ENCODE measurements around the gene NOSIP. TPM values are rescaled to one million over a fixed set of nuclear protein-coding genes. Genes with fewer than 3 reads are reported as not detected.

Gene NOSIP
- total RNA-seq, 1 experiment from 2014 or later, result 68.5 TPM

- no peaks in the 10 kb centered on the region for H3K27me3 ChIP-seq (ENCODE audit: low read length)
- no peak overlapping the region for H2AFZ ChIP-seq (ENCODE audit: low read length)
- peaks cover 29% of the 10 kb centered on the region for H4K20me1 ChIP-seq (ENCODE audit: insufficient read depth, low read depth, low read length)
- H3K4me3 ChIP-seq (ENCODE audit: low read length), result peak overlapping the region; percentile 95
- H3K4me1 ChIP-seq (ENCODE audit: low read length), result peaks cover 23% of the 10 kb centered on the region
- H3K9me3 ChIP-seq (ENCODE audit: low read length), result no peaks in the 10 kb centered on the region
- H3K36me3 ChIP-seq (ENCODE audit: insufficient read depth, low read length), result peaks cover 16% of the 10 kb centered on the region; the same call in 1 of the 2 replicates
- no peaks in the 10 kb centered on the region for H3K9me2 ChIP-seq (replicated peaks; ENCODE audit: insufficient read depth, low read length)
- peak; percentile 86 for DNase-seq
- H3K4me2 ChIP-seq (ENCODE audit: low read depth, low read length, poor library complexity, severe bottlenecking), result peak overlapping the region; percentile 86
- peak overlapping the region; percentile 92 for H3K27ac ChIP-seq (ENCODE audit: low read length)
- H3K9ac ChIP-seq (ENCODE audit: low read length), result peak overlapping the region; percentile 94
- H3K79me2 ChIP-seq (ENCODE audit: low read length), result peaks cover 47% of the 10 kb centered on the region
These were observed 12.3 kb upstream of the NOSIP start for GRCh38 chr19:49592486-49593232.

- peak overlapping the region; percentile 86 for H3K4me2 ChIP-seq (ENCODE audit: low read depth, low read length, poor library complexity, severe bottlenecking)
- H3K9me3 ChIP-seq (ENCODE audit: low read length), result no peaks in the 10 kb centered on the region
- H3K4me3 ChIP-seq (ENCODE audit: low read length), result peak overlapping the region; percentile 95
- H4K20me1 ChIP-seq (ENCODE audit: insufficient read depth, low read depth, low read length), result peaks cover 29% of the 10 kb centered on the region
- peak overlapping the region; percentile 92 for H3K27ac ChIP-seq (ENCODE audit: low read length)
- H2AFZ ChIP-seq (ENCODE audit: low read length), result 0 out of 2 replicates have a peak overlapping the region, but pooled peaks have one; percentile 12
- peaks cover 23% of the 10 kb centered on the region for H3K4me1 ChIP-seq (ENCODE audit: low read length)
- H3K79me2 ChIP-seq (ENCODE audit: low read length), result peaks cover 41% of the 10 kb centered on the region
- H3K9me2 ChIP-seq (replicated peaks; ENCODE audit: insufficient read depth, low read length), result no peaks in the 10 kb centered on the region
- peak overlapping the region; percentile 94 for H3K9ac ChIP-seq (ENCODE audit: low read length)
- peaks cover 14% of the 10 kb centered on the region; the same call in 1 of the 2 replicates for H3K36me3 ChIP-seq (ENCODE audit: insufficient read depth, low read length)
- no peaks in the 10 kb centered on the region for H3K27me3 ChIP-seq (ENCODE audit: low read length)
- peak; percentile 86 for DNase-seq
These were observed 11.6 kb upstream of the NOSIP start for GRCh38 chr19:49591731-49592485.

- peaks cover 36% of the 10 kb centered on the region for H3K79me2 ChIP-seq (ENCODE audit: low read length)
- peaks cover 14% of the 10 kb centered on the region; the same call in 1 of the 2 replicates for H3K36me3 ChIP-seq (ENCODE audit: insufficient read depth, low read length)
- 0 out of 2 replicates have a peak within 1 kb of the TSS, but pooled peaks have one; percentile 12 for H2AFZ ChIP-seq (ENCODE audit: low read length)
- H3K27me3 ChIP-seq (ENCODE audit: low read length), result no peaks in the 10 kb centered on the region
- DNase-seq, result peak; percentile 97
- peaks cover 25% of the 10 kb centered on the region for H4K20me1 ChIP-seq (ENCODE audit: insufficient read depth, low read depth, low read length)
- H3K4me1 ChIP-seq (ENCODE audit: low read length), result peaks cover 23% of the 10 kb centered on the region
- H3K4me2 ChIP-seq (ENCODE audit: low read depth, low read length, poor library complexity, severe bottlenecking), result peak within 1 kb of the TSS; percentile 86
- H3K9me3 ChIP-seq (ENCODE audit: low read length), result no peaks in the 10 kb centered on the region
- H3K4me3 ChIP-seq (ENCODE audit: low read length), result peak within 1 kb of the TSS; percentile 95
- peak within 1 kb of the TSS; percentile 94 for H3K9ac ChIP-seq (ENCODE audit: low read length)
- peak within 1 kb of the TSS; percentile 92 for H3K27ac ChIP-seq (ENCODE audit: low read length)
- H3K9me2 ChIP-seq (replicated peaks; ENCODE audit: insufficient read depth, low read length), result no peaks in the 10 kb centered on the region
These were observed 10.8 kb upstream of the NOSIP start, which contains the start of gene PRR12 for GRCh38 chr19:49590971-49591730. Gene PRR12 (plus strand): TSS chr19:49591182. CDS start chr19:49591655, 473 bp downstream.

- H3K36me3 ChIP-seq (ENCODE audit: insufficient read depth, low read length), result peaks cover 14% of the 10 kb centered on the region; the same call in 1 of the 2 replicates
- H3K27ac ChIP-seq (ENCODE audit: low read length), result peak overlapping the region; percentile 92
- no peaks in the 10 kb centered on the region for H3K9me3 ChIP-seq (ENCODE audit: low read length)
- H3K4me3 ChIP-seq (ENCODE audit: low read length), result peak overlapping the region; percentile 79
- peak overlapping the region; percentile 94 for H3K9ac ChIP-seq (ENCODE audit: low read length)
- H2AFZ ChIP-seq (ENCODE audit: low read length), result no peak overlapping the region
- no peaks in the 10 kb centered on the region for H3K9me2 ChIP-seq (replicated peaks; ENCODE audit: insufficient read depth, low read length)
- no peaks in the 10 kb centered on the region for H3K27me3 ChIP-seq (ENCODE audit: low read length)
- peak overlapping the region; percentile 86 for H3K4me2 ChIP-seq (ENCODE audit: low read depth, low read length, poor library complexity, severe bottlenecking)
- peaks cover 22% of the 10 kb centered on the region for H4K20me1 ChIP-seq (ENCODE audit: insufficient read depth, low read depth, low read length)
- H3K4me1 ChIP-seq (ENCODE audit: low read length), result peaks cover 23% of the 10 kb centered on the region
- peaks cover 28% of the 10 kb centered on the region for H3K79me2 ChIP-seq (ENCODE audit: low read length)
- DNase-seq, result peak; percentile 100
These were observed 10.0 kb upstream of the NOSIP start for GRCh38 chr19:49590071-49590970.

GRCh38 chr19:49589502-49589905 is 9.1 kb upstream of the NOSIP start:
- Histone ChIP-seq H3K27ac (ENCODE audit: low read length) (no peak overlapping the region), H3K4me2 (ENCODE audit: low read depth, low read length, poor library complexity, severe bottlenecking) (no peak overlapping the region)

GRCh38 chr19:49588365-49589122 is 8.2 kb upstream of the NOSIP start:
- Histone ChIP-seq H3K9ac (ENCODE audit: low read length) (no peak overlapping the region), H3K9me2 (replicated peaks; ENCODE audit: insufficient read depth, low read length) (no peaks in the 10 kb centered on the region), H3K4me1 (ENCODE audit: low read length) (peaks cover 17% of the 10 kb centered on the region), H3K27ac (ENCODE audit: low read length) (no peak overlapping the region), H3K79me2 (ENCODE audit: low read length) (peaks cover 13% of the 10 kb centered on the region), H3K27me3 (ENCODE audit: low read length) (no peaks in the 10 kb centered on the region), H3K9me3 (ENCODE audit: low read length) (no peaks in the 10 kb centered on the region), H4K20me1 (ENCODE audit: insufficient read depth, low read depth, low read length) (peaks cover 8% of the 10 kb centered on the region), H3K4me2 (ENCODE audit: low read depth, low read length, poor library complexity, severe bottlenecking) (no peak overlapping the region), H3K36me3 (ENCODE audit: insufficient read depth, low read length) (peaks cover under 1% of the 10 kb centered on the region; the same call in 1 of the 2 replicates), H3K4me3 (ENCODE audit: low read length) (no peak overlapping the region), H2AFZ (ENCODE audit: low read length) (no peak overlapping the region)
- DNase-seq, result no peak

More at GRCh38 chr19:49589502-49589905, 9.1 kb upstream of the NOSIP start:
- no peak overlapping the region for H3K4me3 ChIP-seq (ENCODE audit: low read length)
- H3K9me3 ChIP-seq (ENCODE audit: low read length), result no peaks in the 10 kb centered on the region
- no peaks in the 10 kb centered on the region for H3K9me2 ChIP-seq (replicated peaks; ENCODE audit: insufficient read depth, low read length)
- no peaks in the 10 kb centered on the region for H3K27me3 ChIP-seq (ENCODE audit: low read length)
- H3K4me1 ChIP-seq (ENCODE audit: low read length), result peaks cover 23% of the 10 kb centered on the region
- H3K79me2 ChIP-seq (ENCODE audit: low read length), result peaks cover 23% of the 10 kb centered on the region
- H3K9ac ChIP-seq (ENCODE audit: low read length), result no peak overlapping the region
- H2AFZ ChIP-seq (ENCODE audit: low read length), result no peak overlapping the region
- no peak for DNase-seq
- peaks cover 17% of the 10 kb centered on the region for H4K20me1 ChIP-seq (ENCODE audit: insufficient read depth, low read depth, low read length)
- peaks cover 10% of the 10 kb centered on the region; the same call in 1 of the 2 replicates for H3K36me3 ChIP-seq (ENCODE audit: insufficient read depth, low read length)

GRCh38 chr19:49587227-49587626 is 6.9 kb upstream of the NOSIP start:
- Histone ChIP-seq H3K36me3 (ENCODE audit: insufficient read depth, low read length) (no peaks in the 10 kb centered on the region), H2AFZ (ENCODE audit: low read length) (no peak overlapping the region), H3K4me3 (ENCODE audit: low read length) (no peak overlapping the region), H3K4me2 (ENCODE audit: low read depth, low read length, poor library complexity, severe bottlenecking) (no peak overlapping the region), H3K9ac (ENCODE audit: low read length) (no peak overlapping the region), H4K20me1 (ENCODE audit: insufficient read depth, low read depth, low read length) (peaks cover 1% of the 10 kb centered on the region), H3K9me2 (replicated peaks; ENCODE audit: insufficient read depth, low read length) (no peaks in the 10 kb centered on the region), H3K79me2 (ENCODE audit: low read length) (peaks cover 7% of the 10 kb centered on the region), H3K4me1 (ENCODE audit: low read length) (peaks cover 6% of the 10 kb centered on the region), H3K27ac (ENCODE audit: low read length) (no peak overlapping the region), H3K9me3 (ENCODE audit: low read length) (no peaks in the 10 kb centered on the region), H3K27me3 (ENCODE audit: low read length) (no peaks in the 10 kb centered on the region)
- no peak for DNase-seq

Data from Karpas-422 (cell line).